ENCODE measurements around the gene VEZT. TPM values are rescaled to one million over a fixed set of nuclear protein-coding genes. Genes with fewer than 3 reads are reported as not detected.

Gene VEZT
- total and polyA plus RNA-seq, 2 experiments from 2014 or later: 37.9 to 84.2 TPM

DNA sequence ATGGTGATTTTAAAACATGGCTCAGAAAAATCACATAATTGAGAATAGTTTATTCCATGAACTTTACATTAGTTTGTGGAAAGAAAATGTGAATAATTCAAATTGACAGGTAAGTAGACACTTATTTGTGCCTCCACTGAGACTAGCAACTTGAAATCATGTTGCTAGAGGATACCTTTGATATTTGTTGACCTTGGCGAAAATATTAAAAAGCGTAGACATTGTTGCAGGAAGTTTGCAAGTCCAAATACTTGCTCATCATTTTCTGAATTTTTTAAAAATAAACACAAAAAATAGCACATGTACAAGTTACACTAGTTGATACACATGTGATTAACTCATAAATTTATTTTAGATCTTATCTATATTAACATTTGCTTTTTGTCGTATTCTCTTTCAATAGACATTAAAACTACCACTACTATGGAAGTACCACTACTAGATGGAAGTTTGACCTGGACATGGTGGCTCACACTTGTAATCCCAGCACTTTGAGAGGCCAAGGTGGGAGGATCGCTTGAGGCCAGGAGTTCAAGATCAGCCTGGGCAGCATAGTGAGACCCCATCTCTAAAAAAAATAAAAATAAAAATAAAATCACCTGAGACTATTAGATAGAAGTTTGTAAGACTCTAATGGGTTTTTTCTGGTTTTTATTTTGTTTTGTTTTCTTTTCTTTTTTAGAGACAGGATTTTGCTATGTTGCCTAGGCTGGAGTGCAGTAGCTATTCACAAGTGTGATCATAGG is 24.3 kb downstream of the VEZT start:
- TF ChIP-seq, protein P1, sequence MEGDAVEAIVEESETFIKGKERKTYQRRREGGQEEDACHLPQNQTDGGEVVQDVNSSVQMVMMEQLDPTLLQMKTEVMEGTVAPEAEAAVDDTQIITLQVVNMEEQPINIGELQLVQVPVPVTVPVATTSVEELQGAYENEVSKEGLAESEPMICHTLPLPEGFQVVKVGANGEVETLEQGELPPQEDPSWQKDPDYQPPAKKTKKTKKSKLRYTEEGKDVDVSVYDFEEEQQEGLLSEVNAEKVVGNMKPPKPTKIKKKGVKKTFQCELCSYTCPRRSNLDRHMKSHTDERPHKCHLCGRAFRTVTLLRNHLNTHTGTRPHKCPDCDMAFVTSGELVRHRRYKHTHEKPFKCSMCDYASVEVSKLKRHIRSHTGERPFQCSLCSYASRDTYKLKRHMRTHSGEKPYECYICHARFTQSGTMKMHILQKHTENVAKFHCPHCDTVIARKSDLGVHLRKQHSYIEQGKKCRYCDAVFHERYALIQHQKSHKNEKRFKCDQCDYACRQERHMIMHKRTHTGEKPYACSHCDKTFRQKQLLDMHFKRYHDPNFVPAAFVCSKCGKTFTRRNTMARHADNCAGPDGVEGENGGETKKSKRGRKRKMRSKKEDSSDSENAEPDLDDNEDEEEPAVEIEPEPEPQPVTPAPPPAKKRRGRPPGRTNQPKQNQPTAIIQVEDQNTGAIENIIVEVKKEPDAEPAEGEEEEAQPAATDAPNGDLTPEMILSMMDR (IDR thresholded peaks at IDR 0.05; ENCODE audit: poor library complexity): no peak
- no peak for TF ChIP-seq EZH2phosphoT487 (IDR thresholded peaks at IDR 0.05; ENCODE audit: low read depth, severe bottlenecking, unreplicated experiment)
- no peak for TF ChIP-seq EZH2 (IDR thresholded peaks at IDR 0.05; ENCODE audit: borderline replicate concordance)
- WGBS (ENCODE audit: low lambda C conversion rate, missing lambda C conversion rate): 98% methylated on average over 4 of the region's 4 CpGs
- DNase-seq (ENCODE audit: low spot score): no peak
- no peak overlapping the region for H3K4me3 ChIP-seq
- no peak overlapping the region for H3K27ac ChIP-seq
- H3K36me3 ChIP-seq (replicated peaks; ENCODE audit: insufficient read depth, low read depth): no peaks in the 10 kb centered on the region
- peaks cover 8% of the 10 kb centered on the region for H4K20me1 ChIP-seq (ENCODE audit: insufficient read depth, poor library complexity, severe bottlenecking)
- no peak overlapping the region for H2AFZ ChIP-seq
- no peaks in the 10 kb centered on the region for H3K4me1 ChIP-seq (ENCODE audit: insufficient read depth)
- no peak overlapping the region for H3K4me2 ChIP-seq
- H3K9me3 ChIP-seq (ENCODE audit: low read depth): no peaks in the 10 kb centered on the region
- no peaks in the 10 kb centered on the region for H3K9me2 ChIP-seq (replicated peaks; ENCODE audit: insufficient read depth)
- peaks cover 96% of the 10 kb centered on the region for H3K79me2 ChIP-seq
- no peaks in the 10 kb centered on the region for H3K27me3 ChIP-seq

DNA sequence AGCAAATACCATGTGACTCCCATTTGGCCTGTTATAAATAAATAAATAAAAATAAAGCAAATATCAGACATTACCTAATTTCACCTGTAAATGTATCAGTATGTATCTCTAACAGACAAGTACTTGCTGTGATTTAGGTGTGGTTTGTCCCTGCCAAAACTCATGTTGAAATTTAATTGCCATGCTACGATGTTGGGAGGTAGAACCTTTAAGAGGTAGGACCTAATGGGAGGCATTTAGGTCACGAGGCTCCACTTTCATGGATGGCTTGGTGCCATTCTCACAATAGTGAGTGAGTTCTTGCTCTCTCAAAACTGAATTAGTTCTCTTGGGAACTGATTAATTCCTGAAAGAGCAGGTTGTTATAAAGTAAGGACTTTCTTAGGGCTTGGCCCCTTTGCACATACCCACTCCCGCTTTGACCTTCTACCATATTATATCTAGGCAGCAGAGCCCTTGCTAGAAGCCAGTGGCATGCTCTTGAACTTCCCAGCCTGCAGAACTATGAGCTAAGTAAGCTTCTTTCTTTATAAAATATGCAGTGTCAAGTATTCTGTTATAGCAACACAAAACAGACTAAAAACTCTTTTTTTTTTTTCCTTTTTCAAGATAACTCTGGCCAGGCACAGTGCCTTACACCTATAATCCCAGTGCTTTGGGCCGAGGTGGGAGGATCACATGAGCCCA is 26.0 kb downstream of the VEZT start:
- H3K36me3 ChIP-seq (replicated peaks; ENCODE audit: insufficient read depth, low read depth): no peaks in the 10 kb centered on the region
- H3K79me2 ChIP-seq: peaks cover 96% of the 10 kb centered on the region
- H3K4me1 ChIP-seq (ENCODE audit: insufficient read depth): no peaks in the 10 kb centered on the region
- no peaks in the 10 kb centered on the region for H3K9me3 ChIP-seq (ENCODE audit: low read depth)
- no peak overlapping the region for H3K4me3 ChIP-seq
- H4K20me1 ChIP-seq (ENCODE audit: insufficient read depth, poor library complexity, severe bottlenecking): no peaks in the 10 kb centered on the region
- H3K27me3 ChIP-seq: no peaks in the 10 kb centered on the region
- no peak for DNase-seq (ENCODE audit: low spot score)
- H3K9me2 ChIP-seq (replicated peaks; ENCODE audit: insufficient read depth): no peaks in the 10 kb centered on the region
- no peak overlapping the region for H2AFZ ChIP-seq
- no peak overlapping the region for H3K27ac ChIP-seq
- WGBS (ENCODE audit: low lambda C conversion rate, missing lambda C conversion rate): 94% methylated on average over 4 of the region's 4 CpGs
- TF ChIP-seq EZH2 (IDR thresholded peaks at IDR 0.05; ENCODE audit: borderline replicate concordance) (no peak), EZH2phosphoT487 (IDR thresholded peaks at IDR 0.05; ENCODE audit: low read depth, severe bottlenecking, unreplicated experiment) (no peak)
- TF ChIP-seq, protein P1 (IDR thresholded peaks at IDR 0.05; ENCODE audit: poor library complexity): no peak
- H3K4me2 ChIP-seq: no peak overlapping the region

DNA sequence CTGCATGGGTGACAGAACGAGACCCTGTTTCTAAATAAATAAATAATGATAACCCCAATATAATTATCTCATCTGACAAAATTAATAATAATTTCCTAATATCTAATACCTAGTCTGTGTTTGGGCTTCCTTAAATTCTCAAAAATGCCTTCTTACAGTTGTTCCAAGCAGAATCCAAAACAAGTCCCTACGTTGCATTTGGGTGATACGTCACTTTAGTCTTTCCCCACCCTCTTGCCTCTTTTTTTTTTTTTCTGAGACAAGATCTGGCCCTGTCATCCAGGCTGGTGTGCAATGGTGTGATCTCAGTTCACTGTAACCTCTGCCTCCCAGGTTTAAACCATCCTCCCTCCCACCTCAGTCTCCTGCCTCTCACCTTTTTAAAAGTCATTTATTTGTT is 26.7 kb downstream of the VEZT start:
- 96% methylated on average over 3 of the region's 3 CpGs for WGBS (ENCODE audit: low lambda C conversion rate, missing lambda C conversion rate)

More for the DNA sequence above, 26.7 kb downstream of the VEZT start:
- H3K27ac ChIP-seq: no peak overlapping the region
- H3K4me3 ChIP-seq: no peak overlapping the region
- no peaks in the 10 kb centered on the region for H4K20me1 ChIP-seq (ENCODE audit: insufficient read depth, poor library complexity, severe bottlenecking)
- TF ChIP-seq, protein P1 (IDR thresholded peaks at IDR 0.05; ENCODE audit: poor library complexity): no peak
- TF ChIP-seq EZH2 (IDR thresholded peaks at IDR 0.05; ENCODE audit: borderline replicate concordance) (no peak), EZH2phosphoT487 (IDR thresholded peaks at IDR 0.05; ENCODE audit: low read depth, severe bottlenecking, unreplicated experiment) (no peak)
- H3K9me2 ChIP-seq (replicated peaks; ENCODE audit: insufficient read depth): no peaks in the 10 kb centered on the region
- H3K9me3 ChIP-seq (ENCODE audit: low read depth): no peaks in the 10 kb centered on the region
- H3K27me3 ChIP-seq: no peaks in the 10 kb centered on the region
- no peak overlapping the region for H3K4me2 ChIP-seq
- H3K4me1 ChIP-seq (ENCODE audit: insufficient read depth): peaks cover 6% of the 10 kb centered on the region
- DNase-seq (ENCODE audit: low spot score): no peak
- H3K36me3 ChIP-seq (replicated peaks; ENCODE audit: insufficient read depth, low read depth): no peaks in the 10 kb centered on the region
- H3K79me2 ChIP-seq: peaks cover 96% of the 10 kb centered on the region
- H2AFZ ChIP-seq: no peak overlapping the region
